Adrenal gland (tissue), 12 donors: ENCODE data around the gene NRP1. TPM values are rescaled to one million over a fixed set of nuclear protein-coding genes. Genes with fewer than 3 reads are reported as not detected.

Experiments used
- DNase-seq, 7 donors: peaks; one replicate each; pipeline ENCODE4 v3.0.0-alpha.2; 2019 to 2020
- H3K27ac ChIP-seq, 5 donors: fragments of 200-600 bp; sonication (generic) in 4 of 5; 1 replicate in 3 of 5; 2 replicates in 2 of 5; pipeline versions ENCODE4 v1.5.1 to v1.8.0; 2016 to 2020; ENCODE audit warnings: mild to moderate bottlenecking in 1 of 5
- H3K27me3 ChIP-seq: fragments of 200-600 bp; 2 replicates; pipeline ENCODE4 v1.8.0; 2021
- H3K36me3 ChIP-seq, 2 donors: fragments of 200-600 bp; replicated peaks in 1 of 2; 1 replicate in 1 of 2; 2 replicates in 1 of 2; pipeline versions ENCODE4 v1.5.1 to v1.8.0; 2018 to 2022
- H3K4me1 ChIP-seq, 2 donors: fragments of 200-600 bp; replicated peaks in 1 of 2; 1 replicate in 1 of 2; 2 replicates in 1 of 2; pipeline versions ENCODE4 v1.5.1 to v1.8.0; 2018 to 2021
- H3K4me3 ChIP-seq, 4 donors: fragments of 200-600 bp; sonication (generic) in 3 of 4; one replicate each; pipeline ENCODE4 v1.5.1; 2016 to 2018
- H3K9me3 ChIP-seq, 3 donors: fragments of 200-600 bp; sonication (generic) in 1 of 3; replicated peaks in 1 of 3; 1 replicate in 2 of 3; 2 replicates in 1 of 3; pipeline versions ENCODE4 v1.5.1 to v1.8.0; 2016 to 2021
- CTCF ChIP-seq, 6 experiments: fragments of 450-650 bp in 4 of 6; fragments of 200-600 bp in 2 of 6; sonication (generic) in 1 of 6; IDR thresholded peaks; 1 replicate in 5 of 6; 2 replicates in 1 of 6; pipeline versions ENCODE4 v1.5.1 to v1.8.0; 2016 to 2021; ENCODE audit warnings: antibody characterized with exemption in 6 of 6, mild to moderate bottlenecking in 2 of 6, moderate library complexity in 1 of 6
- POLR2A ChIP-seq, 2 donors: fragments of 450-650 bp; IDR thresholded peaks; one replicate each; pipeline ENCODE4 v1.6.1; 2017; ENCODE audit warnings: antibody characterized with exemption in 2 of 2, mild to moderate bottlenecking in 2 of 2, moderate library complexity in 1 of 2
- WGBS, 4 donors: extraction: QIAGEN DNeasy Blood & Tissue Kit in 2 of 4; methylation state at CpG; one replicate each; pipeline versions ENCODE4 v1.1.5 to v1.1.7; 2013 to 2017; 5-methylcytosine and 5-hydroxymethylcytosine counted together
- intact Hi-C, 2 donors: fragments of 100-400 bp; cut with DNase I; formaldehyde crosslinking; loops; one replicate each; pipeline versions ENCODE4 v1.14.1 to v1.15.0; 2022 to 2023
- polyA plus RNA-seq, 3 donors: library from polyadenylated mRNA; stranded (reverse); fragments of 200-250 nt in 2 of 3; fragments of 350-450 nt in 1 of 3; fragmentation: Illumina TruSeq in 1 of 3; extraction: RNeasy Lipid Tissue Mini Kit (QIAGEN cat#74804) in 1 of 3; gene quantifications; one replicate each; pipeline ENCODE4 v1.2.3, GENCODE V29; 2013 to 2014
- small RNA-seq, 2 donors: library from RNA; depleted of rRNA; stranded (forward); fragments of <200 nt; gene quantifications; one replicate each; pipeline ENCODE3, GENCODE V24; 2016
- total RNA-seq, 9 donors: library from RNA; depleted of rRNA in 4 of 9; stranded (reverse); fragments of >200 nt in 4 of 9; fragments of 120-200 nt in 1 of 9; fragmentation: NEBNext Ultra II Directional in 1 of 9; extraction: Animal tissue kit (Norgen Biotek cat#: 25700) in 1 of 9; gene quantifications; one replicate each; pipeline versions ENCODE4 v1.1.0 to v1.2.4, GENCODE V29; 2013 to 2023
- donor health status: healthy with polysubstance abuse.
- donor health status: Bipolar disorder and iron deficiency.
- donor health status: DM: yes; HTN: yes; CAD: no.
- donor health status: DM: no; HTN: no; CAD: no.
- donor health status: DM: no; HTN: no; CAD: no.
- donor health status: DM: yes; HTN: yes; CAD: no.

The NRP1 gene
- total and polyA plus RNA-seq, 12 donors, result 20.2 to 151 (median 92.1) TPM

GRCh38 chr10:33129141-33129995 lies 205.1 kb downstream of the NRP1 start:
- peaks cover 0 to 9% of the 10 kb centered on the region in 2 donors for H3K4me1 ChIP-seq
- DNase-seq, result peak in 6 of 7 donors; percentile 23 to 76 (median 31)
- H3K36me3 ChIP-seq, result no peaks in the 10 kb centered on the region
- TF ChIP-seq CTCF (IDR thresholded peaks at IDR 0.05) (no peak), POLR2A (IDR thresholded peaks at IDR 0.05) (no peak)
- H3K27me3 ChIP-seq, result no peaks in the 10 kb centered on the region
- WGBS, 4 donors, result 61 to 71% (median 70%) methylated on average over 10 of the region's 10 CpGs
- peak overlapping the region in 2 of 5 donors; percentile 71 to 76 for H3K27ac ChIP-seq
- intact Hi-C loops, result no loop called here
- H3K9me3 ChIP-seq, result no peaks in the 10 kb centered on the region
- H3K4me3 ChIP-seq, result no peak overlapping the region

GRCh38 chr10:33127622-33128021 lies 206.8 kb downstream of the NRP1 start:
- Histone ChIP-seq H3K27ac (peak overlapping the region in 2 of 5 donors; percentile 26 to 72), H3K27me3 (no peaks in the 10 kb centered on the region), H3K4me1 (peaks cover 0 to 9% of the 10 kb centered on the region in 2 donors), H3K36me3 (no peaks in the 10 kb centered on the region), H3K9me3 (no peaks in the 10 kb centered on the region), H3K4me3 (no peak overlapping the region)
- intact Hi-C loops, result no loop called here
- WGBS, 4 donors, result 72 to 87% (median 77%) methylated on average over 9 of the region's 9 CpGs
- DNase-seq, result no peak
- TF ChIP-seq POLR2A (IDR thresholded peaks at IDR 0.05) (no peak), CTCF (IDR thresholded peaks at IDR 0.05) (no peak)

Small RNAs within 50 kb of the gene (small RNA-seq; reads per million reads assigned to genes)
- gene AL353600.1, result 0 reads per million in 2 donors
- 0 reads per million in 2 donors for gene RN7SL398P
